ENCODE results near the gene TMEM258.

- no peak for TF ChIP-seq CTCF (IDR thresholded peaks at IDR 0.05)
- no peak for TF ChIP-seq CHD2 (IDR thresholded peaks at IDR 0.05; ENCODE audit: low read length, partially characterized antibody)
- no peak for TF ChIP-seq EZH2phosphoT487 (IDR thresholded peaks at IDR 0.05; ENCODE audit: borderline replicate concordance, low read depth)
- no peak for TF ChIP-seq ELF1 (IDR thresholded peaks at IDR 0.05)
- TF ChIP-seq EP300 (IDR thresholded peaks at IDR 0.05; ENCODE audit: borderline replicate concordance in 1 of 2, low read depth in 1 of 2, low read length in 1 of 2) = no peak
- TF ChIP-seq POLR2AphosphoS5 (IDR thresholded peaks at IDR 0.05; ENCODE audit: low read depth, low read length) = no peak
- TF ChIP-seq NRF1 (IDR thresholded peaks at IDR 0.05; ENCODE audit: low read depth, low read length) = no peak
- TF ChIP-seq ZBTB33 (IDR thresholded peaks at IDR 0.05; ENCODE audit: borderline replicate concordance, low read depth) = no peak
- TF ChIP-seq MAX (IDR thresholded peaks at IDR 0.05; ENCODE audit: low read depth) = no peak
- TF ChIP-seq RCOR1 (IDR thresholded peaks at IDR 0.05; ENCODE audit: low read length) = no peak
- TF ChIP-seq SIN3A (IDR thresholded peaks at IDR 0.05; ENCODE audit: borderline replicate concordance, low read depth, low read length) = no peak
- no peak for TF ChIP-seq YY1 (IDR thresholded peaks at IDR 0.05; ENCODE audit: low read depth)
Measured at GRCh38 chr11:61742391-61742790, 50.0 kb downstream of the TMEM258 start.

Measured in SK-N-SH (cell line).